ENCODE results near the gene POR.

Gene POR

DNA sequence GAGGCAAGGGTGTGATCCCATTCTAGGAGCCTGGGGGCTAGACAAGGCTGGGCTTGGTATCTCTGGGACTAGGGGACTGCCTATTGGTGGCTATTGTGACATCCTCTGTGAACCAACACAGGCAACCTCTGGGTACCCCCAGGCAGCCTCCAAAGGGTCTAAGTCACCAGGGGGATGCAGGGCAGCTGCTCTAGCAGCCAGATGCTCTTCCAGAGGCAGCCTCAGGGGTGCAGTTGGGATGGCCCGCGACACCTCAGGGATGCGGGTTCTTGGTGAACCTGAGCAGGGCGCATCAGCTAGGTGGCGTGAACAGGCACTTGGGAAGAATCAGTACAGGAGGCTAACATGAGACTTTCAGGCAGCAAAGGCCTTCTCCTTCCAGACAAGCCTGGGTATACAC, 81.0 kb downstream of the POR start:
- TF ChIP-seq, protein P1, sequence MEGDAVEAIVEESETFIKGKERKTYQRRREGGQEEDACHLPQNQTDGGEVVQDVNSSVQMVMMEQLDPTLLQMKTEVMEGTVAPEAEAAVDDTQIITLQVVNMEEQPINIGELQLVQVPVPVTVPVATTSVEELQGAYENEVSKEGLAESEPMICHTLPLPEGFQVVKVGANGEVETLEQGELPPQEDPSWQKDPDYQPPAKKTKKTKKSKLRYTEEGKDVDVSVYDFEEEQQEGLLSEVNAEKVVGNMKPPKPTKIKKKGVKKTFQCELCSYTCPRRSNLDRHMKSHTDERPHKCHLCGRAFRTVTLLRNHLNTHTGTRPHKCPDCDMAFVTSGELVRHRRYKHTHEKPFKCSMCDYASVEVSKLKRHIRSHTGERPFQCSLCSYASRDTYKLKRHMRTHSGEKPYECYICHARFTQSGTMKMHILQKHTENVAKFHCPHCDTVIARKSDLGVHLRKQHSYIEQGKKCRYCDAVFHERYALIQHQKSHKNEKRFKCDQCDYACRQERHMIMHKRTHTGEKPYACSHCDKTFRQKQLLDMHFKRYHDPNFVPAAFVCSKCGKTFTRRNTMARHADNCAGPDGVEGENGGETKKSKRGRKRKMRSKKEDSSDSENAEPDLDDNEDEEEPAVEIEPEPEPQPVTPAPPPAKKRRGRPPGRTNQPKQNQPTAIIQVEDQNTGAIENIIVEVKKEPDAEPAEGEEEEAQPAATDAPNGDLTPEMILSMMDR (IDR thresholded peaks at IDR 0.05; ENCODE audit: low read depth, low read length), result no peak
- no peak for TF ChIP-seq EZH2phosphoT487 (IDR thresholded peaks at IDR 0.05; ENCODE audit: low read depth)
- Histone ChIP-seq H3K79me2 (ENCODE audit: low read length) (no peaks in the 10 kb centered on the region), H2AFZ (ENCODE audit: low read depth, low read length) (no peak overlapping the region), H3K36me3 (replicated peaks; ENCODE audit: low read depth, low read length) (no peaks in the 10 kb centered on the region), H4K20me1 (ENCODE audit: insufficient read depth, low read length) (no peaks in the 10 kb centered on the region), H3K4me3 (ENCODE audit: low read length) (no peak overlapping the region), H3K9ac (ENCODE audit: low read length) (no peak overlapping the region), H3K9me3 (ENCODE audit: insufficient read depth, low read length) (no peaks in the 10 kb centered on the region), H3K27ac (ENCODE audit: low read length) (no peak overlapping the region), H3K27me3 (ENCODE audit: low read depth, low read length) (no peaks in the 10 kb centered on the region), H3K4me1 (ENCODE audit: low read length) (peaks cover 3% of the 10 kb centered on the region; the same call in 1 of the 2 replicates), H3K4me2 (ENCODE audit: low read length) (no peak overlapping the region)

DNA sequence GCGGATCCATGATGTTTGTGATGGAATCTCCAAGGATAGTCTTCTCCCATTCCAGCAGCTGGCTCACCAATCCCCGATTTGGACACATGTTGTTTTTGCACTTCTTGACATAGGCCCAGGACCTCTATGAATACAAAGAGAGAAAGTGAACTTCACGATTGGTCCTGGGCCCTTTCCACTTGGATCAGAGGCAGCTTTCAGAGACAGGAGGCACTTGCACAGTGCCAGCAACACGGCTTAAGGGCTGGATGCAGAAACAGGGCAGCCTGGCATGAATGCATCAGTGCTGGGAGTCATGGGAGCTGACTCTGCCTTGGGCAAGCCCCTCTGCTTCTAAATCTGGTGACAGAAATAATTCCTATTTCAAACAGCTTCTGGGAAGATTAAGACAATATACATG, 81.5 kb downstream of the POR start:
- Histone ChIP-seq H3K4me1 (ENCODE audit: low read length) (peaks cover 3% of the 10 kb centered on the region; the same call in 1 of the 2 replicates), H3K4me2 (ENCODE audit: low read length) (no peak overlapping the region), H3K27ac (ENCODE audit: low read length) (no peak overlapping the region), H2AFZ (ENCODE audit: low read depth, low read length) (no peak overlapping the region), H4K20me1 (ENCODE audit: insufficient read depth, low read length) (no peaks in the 10 kb centered on the region), H3K4me3 (ENCODE audit: low read length) (no peak overlapping the region), H3K36me3 (replicated peaks; ENCODE audit: low read depth, low read length) (no peaks in the 10 kb centered on the region), H3K27me3 (ENCODE audit: low read depth, low read length) (no peaks in the 10 kb centered on the region), H3K9me3 (ENCODE audit: insufficient read depth, low read length) (no peaks in the 10 kb centered on the region), H3K79me2 (ENCODE audit: low read length) (no peaks in the 10 kb centered on the region), H3K9ac (ENCODE audit: low read length) (no peak overlapping the region)
- TF ChIP-seq EZH2phosphoT487 (IDR thresholded peaks at IDR 0.05; ENCODE audit: low read depth), result no peak
- TF ChIP-seq, protein P1 (IDR thresholded peaks at IDR 0.05; ENCODE audit: low read depth, low read length), result no peak

DNA sequence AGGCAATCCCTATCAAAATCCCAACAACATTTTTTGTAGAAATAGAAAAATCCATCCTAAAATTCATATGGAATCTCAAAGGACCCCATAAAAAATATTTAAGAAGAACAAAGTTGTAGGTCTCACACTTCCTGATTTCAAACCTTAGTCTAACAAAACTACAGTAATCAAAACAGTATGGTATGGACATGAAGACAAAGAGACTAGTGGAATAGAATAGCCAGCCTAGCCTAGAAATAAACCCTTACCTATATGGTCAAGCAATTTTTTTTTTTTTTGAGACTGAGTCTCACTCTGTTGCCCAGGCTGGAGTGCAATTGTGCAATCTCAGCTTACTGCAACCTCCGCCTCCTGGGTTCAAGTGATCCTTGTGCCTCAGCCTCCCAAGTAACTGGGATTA, 83.1 kb downstream of the POR start:
- H4K20me1 ChIP-seq (ENCODE audit: insufficient read depth, low read length), result no peaks in the 10 kb centered on the region
- no peak overlapping the region for H2AFZ ChIP-seq (ENCODE audit: low read depth, low read length)
- no peaks in the 10 kb centered on the region for H3K36me3 ChIP-seq (replicated peaks; ENCODE audit: low read depth, low read length)
- no peaks in the 10 kb centered on the region for H3K27me3 ChIP-seq (ENCODE audit: low read depth, low read length)
- H3K4me2 ChIP-seq (ENCODE audit: low read length), result no peak overlapping the region
- H3K4me1 ChIP-seq (ENCODE audit: low read length), result peaks cover 3% of the 10 kb centered on the region; the same call in 1 of the 2 replicates
- no peaks in the 10 kb centered on the region for H3K9me3 ChIP-seq (ENCODE audit: insufficient read depth, low read length)
- H3K27ac ChIP-seq (ENCODE audit: low read length), result no peak overlapping the region
- no peak for TF ChIP-seq EZH2phosphoT487 (IDR thresholded peaks at IDR 0.05; ENCODE audit: low read depth)
- TF ChIP-seq, protein P1 (IDR thresholded peaks at IDR 0.05; ENCODE audit: low read depth, low read length), result no peak
- H3K9ac ChIP-seq (ENCODE audit: low read length), result no peak overlapping the region
- H3K79me2 ChIP-seq (ENCODE audit: low read length), result no peaks in the 10 kb centered on the region
- no peak overlapping the region for H3K4me3 ChIP-seq (ENCODE audit: low read length)

DNA sequence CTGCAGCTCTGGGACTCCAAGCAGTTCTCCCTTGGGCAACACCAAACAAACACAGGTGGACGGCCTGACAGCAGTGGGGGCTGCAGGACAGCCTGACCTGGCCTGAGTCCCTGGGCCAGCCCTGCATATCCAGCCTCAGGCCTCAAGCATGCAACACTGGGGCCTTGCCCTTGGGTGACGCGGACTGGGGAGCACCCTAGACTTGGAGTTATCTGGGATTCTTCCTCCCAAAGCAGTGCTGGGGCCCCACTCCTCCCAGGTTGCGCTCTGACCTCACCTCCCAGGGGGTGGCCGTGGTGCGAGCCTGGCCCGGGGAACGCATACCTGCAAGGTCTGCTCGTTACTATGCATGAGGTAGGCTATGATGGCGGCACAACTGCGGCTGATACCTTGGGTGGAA, 85.6 kb downstream of the POR start:
- Histone ChIP-seq H3K4me1 (ENCODE audit: low read length) (no peaks in the 10 kb centered on the region), H3K27ac (ENCODE audit: low read length) (no peak overlapping the region), H3K4me3 (ENCODE audit: low read length) (no peak overlapping the region), H3K9me3 (ENCODE audit: insufficient read depth, low read length) (no peaks in the 10 kb centered on the region), H3K27me3 (ENCODE audit: low read depth, low read length) (no peaks in the 10 kb centered on the region), H3K9ac (ENCODE audit: low read length) (no peak overlapping the region), H4K20me1 (ENCODE audit: insufficient read depth, low read length) (no peaks in the 10 kb centered on the region), H3K36me3 (replicated peaks; ENCODE audit: low read depth, low read length) (no peaks in the 10 kb centered on the region), H2AFZ (ENCODE audit: low read depth, low read length) (no peak overlapping the region), H3K4me2 (ENCODE audit: low read length) (no peak overlapping the region), H3K79me2 (ENCODE audit: low read length) (no peaks in the 10 kb centered on the region)
- TF ChIP-seq, protein P1 (IDR thresholded peaks at IDR 0.05; ENCODE audit: low read depth, low read length), result no peak
- no peak for TF ChIP-seq EZH2phosphoT487 (IDR thresholded peaks at IDR 0.05; ENCODE audit: low read depth)
